ENCODE measurements around the gene SULT4A1. TPM values are rescaled to one million over a fixed set of nuclear protein-coding genes. Genes with fewer than 3 reads are reported as not detected.

Gene SULT4A1
- total and polyA plus RNA-seq, 2 of the 4 experiments (the other 2 are of a cell fraction) = 1.1 to 5.2 TPM

DNA sequence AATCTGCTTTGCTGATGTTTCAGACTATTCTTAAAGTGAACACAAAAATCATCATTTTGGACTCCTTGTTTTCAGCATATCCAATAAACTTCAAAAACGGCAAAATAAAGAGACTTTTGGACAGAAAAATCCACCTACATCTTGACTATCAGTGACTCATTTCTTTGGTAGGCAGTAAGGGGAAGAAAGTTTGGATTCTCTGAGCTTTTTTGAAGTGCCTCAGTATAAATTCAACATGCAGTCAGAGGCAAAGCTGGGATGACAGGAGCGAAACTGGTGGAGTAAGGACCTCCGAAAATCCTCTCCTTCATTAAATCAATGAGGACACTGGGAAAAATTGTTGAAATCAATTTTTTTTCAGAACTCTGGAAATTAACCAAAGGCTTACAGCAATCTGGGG lies 79.9 kb downstream of the SULT4A1 start:
- H4K91ac ChIP-seq (ENCODE audit: insufficient read depth, low read depth, low read length) = peak overlapping the region; percentile 62; the same call in 1 of the 2 replicates
- no peaks in the 10 kb centered on the region; the same call in 1 of the 2 replicates for H3K9me1 ChIP-seq (ENCODE audit: insufficient read depth, low read length)
- H3K9me3 ChIP-seq (ENCODE audit: control insufficient read depth, insufficient read depth, low read length) = no peaks in the 10 kb centered on the region
- ATAC-seq (ENCODE audit: low read depth) (peak; percentile 90), DNase-seq (peak; percentile 40)
- H4K8ac ChIP-seq (ENCODE audit: low read depth in 2 of 2, low read length in 2 of 2) = no peak overlapping the region
- no peak overlapping the region for H2AK5ac ChIP-seq (ENCODE audit: low read depth, low read length)
- H3K4me1 ChIP-seq (ENCODE audit: control insufficient read depth, insufficient read depth, low read length) = peaks cover 7% of the 10 kb centered on the region
- H2BK120ac ChIP-seq (ENCODE audit: low read depth, low read length) = peak overlapping the region; percentile 89
- no peak overlapping the region for H2BK15ac ChIP-seq (ENCODE audit: low read depth, low read length)
- H3K27ac ChIP-seq (ENCODE audit: insufficient read depth, low read length) = no peak overlapping the region
- no peak overlapping the region for H3K18ac ChIP-seq (ENCODE audit: low read depth, low read length)
- H3K4ac ChIP-seq (ENCODE audit: low read depth, low read length) = 0 out of 2 replicates have a peak overlapping the region, but pooled peaks have one; percentile 22
- no peaks in the 10 kb centered on the region for H3K36me3 ChIP-seq (ENCODE audit: control insufficient read depth, insufficient read depth, low read length)
- peak overlapping the region; percentile 55; the same call in 1 of the 2 replicates for H3K4me2 ChIP-seq (ENCODE audit: low read depth, low read length)
- H3K14ac ChIP-seq (replicated peaks; ENCODE audit: low read depth, low read length) = no peak overlapping the region
- ChIA-PET POLR2A (ENCODE audit: unreplicated experiment) (no interaction called here), CTCF (interaction anchor here (1.3 kb wide), 1 partner anchor 14 kb away, joined by 6 read pairs; no protein-coding TSS in a partner anchor)
- H3K23ac ChIP-seq (ENCODE audit: low read depth, low read length) = peak overlapping the region; percentile 0; the same call in 1 of the 2 replicates
- H2BK20ac ChIP-seq (ENCODE audit: low read depth, low read length) = peak overlapping the region; percentile 69; the same call in 1 of the 2 replicates
- no peaks in the 10 kb centered on the region for H3K79me1 ChIP-seq (ENCODE audit: low read depth in 1 of 2, low read length in 2 of 2)
- H3K4me3 ChIP-seq (ENCODE audit: insufficient read depth, low read depth, low read length) = no peak overlapping the region
- no peak overlapping the region for H4K5ac ChIP-seq (ENCODE audit: low read depth, low read length)
- BruUV-seq (replicated peaks) = no TSS peak
- no CpG with 5 or more reads among the region's 3 CpGs for WGBS, 2 experiments (ENCODE audit: extremely low coverage in 2 of 2, insufficient read length in 1 of 2)
- intact Hi-C loops (cut with micrococcal nuclease) = no loop called here
- no peak overlapping the region for H3K9ac ChIP-seq (ENCODE audit: low read depth, low read length)
- H3K56ac ChIP-seq (ENCODE audit: extremely low read depth, insufficient read depth, low read length) = peak overlapping the region; percentile 19; the same call in 1 of the 2 replicates
- H4K20me1 ChIP-seq (ENCODE audit: insufficient read depth, low read length) = no peaks in the 10 kb centered on the region
- no peak overlapping the region for H2AFZ ChIP-seq (replicated peaks; ENCODE audit: low read length, poor library complexity)
- TF ChIP-seq MAZ (IDR thresholded peaks at IDR 0.05; ENCODE audit: borderline replicate concordance, low read depth, low read length) = no peak
- 0 out of 2 replicates have a peak, but pooled peaks have one; percentile 3 for TF ChIP-seq FOS (IDR thresholded peaks at IDR 0.05; ENCODE audit: low read depth, low read length)
- no peak for TF ChIP-seq BHLHE40 (IDR thresholded peaks at IDR 0.05; ENCODE audit: low read depth, low read length)
- H2BK5ac ChIP-seq (ENCODE audit: low read depth, low read length, poor library complexity, severe bottlenecking) = peak overlapping the region; percentile 22
- in situ Hi-C loops (cut with MboI; ENCODE audit: low sequenced_read_pairs) = no loop called here
- dilution Hi-C loops (cut with HindIII; ENCODE audit: low sequenced_read_pairs, unreplicated experiment) = no loop called here
- no peaks in the 10 kb centered on the region for H3K27me3 ChIP-seq (ENCODE audit: control insufficient read depth, insufficient read depth, low read length)
- no peak overlapping the region for H2AK9ac ChIP-seq (replicated peaks; ENCODE audit: low read depth, low read length, poor library complexity)
